ENCODE measurements around the gene CBY2. TPM values are rescaled to one million over a fixed set of nuclear protein-coding genes. Genes with fewer than 3 reads are reported as not detected.

The CBY2 gene
- total and polyA plus RNA-seq, 2 of the 4 experiments (the other 2 are of a cell fraction): not detected

DNA sequence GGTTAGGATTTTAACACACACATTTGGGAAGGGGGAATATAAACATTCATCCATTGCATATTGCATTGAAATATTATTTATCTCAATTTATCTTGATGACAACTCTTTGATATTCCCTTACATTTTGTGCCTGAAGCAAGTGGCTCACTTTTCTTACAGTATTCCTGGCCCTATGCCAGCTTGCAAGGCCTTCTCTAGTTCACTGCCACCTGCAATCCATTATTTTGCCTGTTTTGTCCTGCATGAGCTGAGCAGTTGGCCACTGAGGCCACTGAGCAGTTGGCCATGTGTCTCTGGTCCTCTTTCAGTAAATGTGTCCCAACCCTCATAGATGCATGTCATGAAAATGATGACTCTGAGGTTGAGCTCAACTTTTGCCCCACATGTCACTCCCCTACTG is 49.8 kb downstream of the CBY2 start:
- no TSS peak for BruUV-seq (replicated peaks)
- dilution Hi-C loops (cut with HindIII; ENCODE audit: low sequenced_read_pairs, unreplicated experiment) (no loop called here), in situ Hi-C loops (cut with MboI; ENCODE audit: low sequenced_read_pairs) (no loop called here), intact Hi-C loops (cut with micrococcal nuclease) (no loop called here)
- H3K4me2 ChIP-seq (ENCODE audit: low read depth, low read length): no peak overlapping the region
- no peak overlapping the region for H2BK20ac ChIP-seq (ENCODE audit: low read depth, low read length)
- POLR2A ChIA-PET (ENCODE audit: unreplicated experiment): no interaction called here
- H3K23ac ChIP-seq (ENCODE audit: low read depth, low read length): no peak overlapping the region
- H3K4me3 ChIP-seq (ENCODE audit: insufficient read depth, low read depth, low read length): no peak overlapping the region
- no peak overlapping the region for H2AK9ac ChIP-seq (replicated peaks; ENCODE audit: low read depth, low read length, poor library complexity)
- H3K9ac ChIP-seq (ENCODE audit: low read depth, low read length): no peak overlapping the region
- H4K8ac ChIP-seq (ENCODE audit: low read depth in 2 of 2, low read length in 2 of 2): no peak overlapping the region
- H2BK120ac ChIP-seq (ENCODE audit: low read depth, low read length): no peak overlapping the region
- no peak overlapping the region for H3K4ac ChIP-seq (ENCODE audit: low read depth, low read length)
- no peaks in the 10 kb centered on the region for H3K79me1 ChIP-seq (ENCODE audit: low read depth in 1 of 2, low read length in 2 of 2)
- no peak overlapping the region for H2BK15ac ChIP-seq (ENCODE audit: low read depth, low read length)
- no peaks in the 10 kb centered on the region for H3K36me3 ChIP-seq (ENCODE audit: control insufficient read depth, insufficient read depth, low read length)
- H2AK5ac ChIP-seq (ENCODE audit: low read depth, low read length): no peak overlapping the region
- CTCF ChIA-PET: no interaction called here
- H3K56ac ChIP-seq (ENCODE audit: extremely low read depth, insufficient read depth, low read length): no peak overlapping the region
- TF ChIP-seq MAZ (IDR thresholded peaks at IDR 0.05; ENCODE audit: borderline replicate concordance, low read depth, low read length): no peak
- TF ChIP-seq BHLHE40 (IDR thresholded peaks at IDR 0.05; ENCODE audit: low read depth, low read length): no peak
- TF ChIP-seq RFX5 (IDR thresholded peaks at IDR 0.05; ENCODE audit: low read depth, low read length): no peak
- TF ChIP-seq SMC3 (IDR thresholded peaks at IDR 0.05; ENCODE audit: low read depth, low read length): no peak
- no peak for TF ChIP-seq USF2 (IDR thresholded peaks at IDR 0.05; ENCODE audit: low read depth, low read length)
- TF ChIP-seq CEBPB (IDR thresholded peaks at IDR 0.05; ENCODE audit: low read depth, low read length): no peak
- TF ChIP-seq MAFK (IDR thresholded peaks at IDR 0.05; ENCODE audit: low read depth, low read length): no peak
- no peak for TF ChIP-seq POLR2A (IDR thresholded peaks at IDR 0.05; ENCODE audit: low read depth, low read length)
- no peak for TF ChIP-seq MXI1 (IDR thresholded peaks at IDR 0.05; ENCODE audit: borderline replicate concordance, low read depth, low read length)
- TF ChIP-seq CTCF (conservative IDR thresholded peaks at IDR 0.05; ENCODE audit: low read depth, low read length): no peak
- TF ChIP-seq RAD21 (IDR thresholded peaks at IDR 0.05; ENCODE audit: low read length): no peak
- no peak for TF ChIP-seq NFE2L2 (IDR thresholded peaks at IDR 0.05; ENCODE audit: low read depth, low read length)
- TF ChIP-seq FOS (IDR thresholded peaks at IDR 0.05; ENCODE audit: low read depth, low read length): no peak
- TF ChIP-seq, protein P1, sequence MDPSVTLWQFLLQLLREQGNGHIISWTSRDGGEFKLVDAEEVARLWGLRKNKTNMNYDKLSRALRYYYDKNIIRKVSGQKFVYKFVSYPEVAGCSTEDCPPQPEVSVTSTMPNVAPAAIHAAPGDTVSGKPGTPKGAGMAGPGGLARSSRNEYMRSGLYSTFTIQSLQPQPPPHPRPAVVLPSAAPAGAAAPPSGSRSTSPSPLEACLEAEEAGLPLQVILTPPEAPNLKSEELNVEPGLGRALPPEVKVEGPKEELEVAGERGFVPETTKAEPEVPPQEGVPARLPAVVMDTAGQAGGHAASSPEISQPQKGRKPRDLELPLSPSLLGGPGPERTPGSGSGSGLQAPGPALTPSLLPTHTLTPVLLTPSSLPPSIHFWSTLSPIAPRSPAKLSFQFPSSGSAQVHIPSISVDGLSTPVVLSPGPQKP (IDR thresholded peaks at IDR 0.05; ENCODE audit: borderline replicate concordance, low read depth, low read length): no peak
- TF ChIP-seq RCOR1 (IDR thresholded peaks at IDR 0.05; ENCODE audit: insufficient replicate concordance, low read length): no peak
- no peak for TF ChIP-seq CHD1 (IDR thresholded peaks at IDR 0.05; ENCODE audit: low read depth, low read length)
- no peak overlapping the region for H3K27ac ChIP-seq (ENCODE audit: insufficient read depth, low read length)
- H4K91ac ChIP-seq (ENCODE audit: insufficient read depth, low read depth, low read length): no peak overlapping the region
- no peak overlapping the region for H3K18ac ChIP-seq (ENCODE audit: low read depth, low read length)
- H3K27me3 ChIP-seq (ENCODE audit: control insufficient read depth, insufficient read depth, low read length): peaks cover 8% of the 10 kb centered on the region
- no peaks in the 10 kb centered on the region for H3K9me1 ChIP-seq (ENCODE audit: insufficient read depth, low read length)
- H3K9me3 ChIP-seq (ENCODE audit: control insufficient read depth, insufficient read depth, low read length): no peaks in the 10 kb centered on the region
- H3K4me1 ChIP-seq (ENCODE audit: control insufficient read depth, insufficient read depth, low read length): no peaks in the 10 kb centered on the region
- no peak overlapping the region for H4K5ac ChIP-seq (ENCODE audit: low read depth, low read length)
- H2BK5ac ChIP-seq (ENCODE audit: low read depth, low read length, poor library complexity, severe bottlenecking): no peak overlapping the region
- no peaks in the 10 kb centered on the region for H4K20me1 ChIP-seq (ENCODE audit: insufficient read depth, low read length)
- no peak for DNase-seq
- no peak overlapping the region for H3K14ac ChIP-seq (replicated peaks; ENCODE audit: low read depth, low read length)
- no peak overlapping the region for H2AFZ ChIP-seq (replicated peaks; ENCODE audit: low read length, poor library complexity)
- ATAC-seq (ENCODE audit: low read depth): no peak

All from IMR-90 (cell line).